ENCODE measurements around the gene LARP4B.

DNA sequence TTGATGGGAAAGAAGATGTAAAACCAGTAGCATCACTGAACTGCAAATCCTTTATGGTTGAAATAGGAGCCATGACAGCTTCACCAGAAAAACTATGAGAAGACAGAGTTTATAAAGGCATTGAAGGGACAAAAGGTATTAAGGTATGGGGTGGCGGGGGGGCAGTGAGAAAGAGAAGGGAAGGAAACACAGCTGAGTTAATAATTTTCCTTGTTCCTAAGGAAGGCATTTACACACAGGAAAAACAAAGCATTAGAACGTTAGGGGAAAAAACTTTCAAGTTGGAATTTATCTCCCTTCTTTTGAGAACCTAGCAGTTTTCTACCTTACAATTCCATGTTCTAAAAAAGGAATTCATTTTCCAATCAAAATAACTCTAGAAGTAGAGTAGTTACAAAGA lies 4.4 kb downstream of the LARP4B start:
- TF ChIP-seq SREBF2 (IDR thresholded peaks at IDR 0.05): no peak
- TF ChIP-seq, protein P1, sequence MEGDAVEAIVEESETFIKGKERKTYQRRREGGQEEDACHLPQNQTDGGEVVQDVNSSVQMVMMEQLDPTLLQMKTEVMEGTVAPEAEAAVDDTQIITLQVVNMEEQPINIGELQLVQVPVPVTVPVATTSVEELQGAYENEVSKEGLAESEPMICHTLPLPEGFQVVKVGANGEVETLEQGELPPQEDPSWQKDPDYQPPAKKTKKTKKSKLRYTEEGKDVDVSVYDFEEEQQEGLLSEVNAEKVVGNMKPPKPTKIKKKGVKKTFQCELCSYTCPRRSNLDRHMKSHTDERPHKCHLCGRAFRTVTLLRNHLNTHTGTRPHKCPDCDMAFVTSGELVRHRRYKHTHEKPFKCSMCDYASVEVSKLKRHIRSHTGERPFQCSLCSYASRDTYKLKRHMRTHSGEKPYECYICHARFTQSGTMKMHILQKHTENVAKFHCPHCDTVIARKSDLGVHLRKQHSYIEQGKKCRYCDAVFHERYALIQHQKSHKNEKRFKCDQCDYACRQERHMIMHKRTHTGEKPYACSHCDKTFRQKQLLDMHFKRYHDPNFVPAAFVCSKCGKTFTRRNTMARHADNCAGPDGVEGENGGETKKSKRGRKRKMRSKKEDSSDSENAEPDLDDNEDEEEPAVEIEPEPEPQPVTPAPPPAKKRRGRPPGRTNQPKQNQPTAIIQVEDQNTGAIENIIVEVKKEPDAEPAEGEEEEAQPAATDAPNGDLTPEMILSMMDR (IDR thresholded peaks at IDR 0.05): no peak
- TF ChIP-seq POLR2A (IDR thresholded peaks at IDR 0.05; ENCODE audit: low read length): no peak
- TF ChIP-seq, protein P2, sequence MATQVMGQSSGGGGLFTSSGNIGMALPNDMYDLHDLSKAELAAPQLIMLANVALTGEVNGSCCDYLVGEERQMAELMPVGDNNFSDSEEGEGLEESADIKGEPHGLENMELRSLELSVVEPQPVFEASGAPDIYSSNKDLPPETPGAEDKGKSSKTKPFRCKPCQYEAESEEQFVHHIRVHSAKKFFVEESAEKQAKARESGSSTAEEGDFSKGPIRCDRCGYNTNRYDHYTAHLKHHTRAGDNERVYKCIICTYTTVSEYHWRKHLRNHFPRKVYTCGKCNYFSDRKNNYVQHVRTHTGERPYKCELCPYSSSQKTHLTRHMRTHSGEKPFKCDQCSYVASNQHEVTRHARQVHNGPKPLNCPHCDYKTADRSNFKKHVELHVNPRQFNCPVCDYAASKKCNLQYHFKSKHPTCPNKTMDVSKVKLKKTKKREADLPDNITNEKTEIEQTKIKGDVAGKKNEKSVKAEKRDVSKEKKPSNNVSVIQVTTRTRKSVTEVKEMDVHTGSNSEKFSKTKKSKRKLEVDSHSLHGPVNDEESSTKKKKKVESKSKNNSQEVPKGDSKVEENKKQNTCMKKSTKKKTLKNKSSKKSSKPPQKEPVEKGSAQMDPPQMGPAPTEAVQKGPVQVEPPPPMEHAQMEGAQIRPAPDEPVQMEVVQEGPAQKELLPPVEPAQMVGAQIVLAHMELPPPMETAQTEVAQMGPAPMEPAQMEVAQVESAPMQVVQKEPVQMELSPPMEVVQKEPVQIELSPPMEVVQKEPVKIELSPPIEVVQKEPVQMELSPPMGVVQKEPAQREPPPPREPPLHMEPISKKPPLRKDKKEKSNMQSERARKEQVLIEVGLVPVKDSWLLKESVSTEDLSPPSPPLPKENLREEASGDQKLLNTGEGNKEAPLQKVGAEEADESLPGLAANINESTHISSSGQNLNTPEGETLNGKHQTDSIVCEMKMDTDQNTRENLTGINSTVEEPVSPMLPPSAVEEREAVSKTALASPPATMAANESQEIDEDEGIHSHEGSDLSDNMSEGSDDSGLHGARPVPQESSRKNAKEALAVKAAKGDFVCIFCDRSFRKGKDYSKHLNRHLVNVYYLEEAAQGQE (IDR thresholded peaks at IDR 0.05): no peak
- no peak for TF ChIP-seq RFX5 (IDR thresholded peaks at IDR 0.05)
- TF ChIP-seq SMC3 (IDR thresholded peaks at IDR 0.05): no peak
- TF ChIP-seq EP300 (IDR thresholded peaks at IDR 0.05): no peak
- no peak for TF ChIP-seq NR3C1 (IDR thresholded peaks at IDR 0.05)
- no peak for TF ChIP-seq POLR2AphosphoS2 (conservative IDR thresholded peaks at IDR 0.05; ENCODE audit: low read length)
- TF ChIP-seq JUNB (IDR thresholded peaks at IDR 0.05): no peak
- TF ChIP-seq FOXS1 (CRISPR knock-in tag; IDR thresholded peaks at IDR 0.05): no peak
- no peak for TF ChIP-seq JUN (IDR thresholded peaks at IDR 0.05)
- TF ChIP-seq, protein P3, sequence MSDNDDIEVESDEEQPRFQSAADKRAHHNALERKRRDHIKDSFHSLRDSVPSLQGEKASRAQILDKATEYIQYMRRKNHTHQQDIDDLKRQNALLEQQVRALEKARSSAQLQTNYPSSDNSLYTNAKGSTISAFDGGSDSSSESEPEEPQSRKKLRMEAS (IDR thresholded peaks at IDR 0.05): no peak
- TF ChIP-seq RNF2 (IDR thresholded peaks at IDR 0.05; ENCODE audit: borderline replicate concordance, low read depth): no peak

Data from A549 (cell line).